Kidney epithelial cell (primary cell): ENCODE results near the gene B3GNT5. TPM values are rescaled to one million over a fixed set of nuclear protein-coding genes. Genes with fewer than 3 reads are reported as not detected.

Source experiments
- DNase-seq: peaks from one replicate; pipeline ENCODE4 v3.0.0-alpha.2; 2010; ENCODE audit warnings: low read depth
- H3K27me3 ChIP-seq: 2 replicates; pipeline ENCODE4 v1.6.0; 2011; ENCODE audit warnings: low read length; ENCODE audit not compliant: control insufficient read depth, insufficient read depth
- H3K36me3 ChIP-seq: 2 replicates; pipeline ENCODE4 v1.5.1; 2011; ENCODE audit warnings: low read length; ENCODE audit not compliant: control insufficient read depth, insufficient read depth
- H3K4me3 ChIP-seq: 2 replicates; pipeline ENCODE4 v1.5.1; 2011; ENCODE audit warnings: low read depth, mild to moderate bottlenecking, control low read depth, low read length
- CTCF ChIP-seq: IDR thresholded peaks from 2 replicates; pipeline ENCODE4 v1.5.1; 2011; ENCODE audit warnings: mild to moderate bottlenecking, moderate library complexity, low read length, control low read depth, inconsistent platforms; ENCODE audit not compliant: insufficient read depth, poor library complexity, severe bottlenecking
- total RNA-seq: library from RNA; depleted of rRNA; stranded (reverse); fragments of >200 nt; gene quantifications from 2 replicates; pipeline ENCODE4 v1.2.3, GENCODE V29; 2015

The B3GNT5 gene
- total RNA-seq, 1 donor from 2014 or later = 27.6 TPM

- no peaks in the 10 kb centered on the region for H3K27me3 ChIP-seq
- no peak for DNase-seq
- H3K36me3 ChIP-seq = no peaks in the 10 kb centered on the region
- H3K4me3 ChIP-seq = no peak overlapping the region
- no peak for TF ChIP-seq CTCF
Observed at GRCh38 chr3:183284570-183284969, 31.5 kb downstream of the B3GNT5 start.

GRCh38 chr3:183285318-183285717 lies 32.3 kb downstream of the B3GNT5 start:
- no peak overlapping the region for H3K4me3 ChIP-seq
- no peaks in the 10 kb centered on the region for H3K36me3 ChIP-seq
- TF ChIP-seq CTCF = no peak
- no peaks in the 10 kb centered on the region for H3K27me3 ChIP-seq
- DNase-seq = no peak

GRCh38 chr3:183285828-183286457 lies 32.9 kb downstream of the B3GNT5 start:
- Histone ChIP-seq H3K36me3 (no peaks in the 10 kb centered on the region), H3K27me3 (no peaks in the 10 kb centered on the region), H3K4me3 (no peak overlapping the region)
- TF ChIP-seq CTCF = no peak
- peak; percentile 96 for DNase-seq

DNA sequence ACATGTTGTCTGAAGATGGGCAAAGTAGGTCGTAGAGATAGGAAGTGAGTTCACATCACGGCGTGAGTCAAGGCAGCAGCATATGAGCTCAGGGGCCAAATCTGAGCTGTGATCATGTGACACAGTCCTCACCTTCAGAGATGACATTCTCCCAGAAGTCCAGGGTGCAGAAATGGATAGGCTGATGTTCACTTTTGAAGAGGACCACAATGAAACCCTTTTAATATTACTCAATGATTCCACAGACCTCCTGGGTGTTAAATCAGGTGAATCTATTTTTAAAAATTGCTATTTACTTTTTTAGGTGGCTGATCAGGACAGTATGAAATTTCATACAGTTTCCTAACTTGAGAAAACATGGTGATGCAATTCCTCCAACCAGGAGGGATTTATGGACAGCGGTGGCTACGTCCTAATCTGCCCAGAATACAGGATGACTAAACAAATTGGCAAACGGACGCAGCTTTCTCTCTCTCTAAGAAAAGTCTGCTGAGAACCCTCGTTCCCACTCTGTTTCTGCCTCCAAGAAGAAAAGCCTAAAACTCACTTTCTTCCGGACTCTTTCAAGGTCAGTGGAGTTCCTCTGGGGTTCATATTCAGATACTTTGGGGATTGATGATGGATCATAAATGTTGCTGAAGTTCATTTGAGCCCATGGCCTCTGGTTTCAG lies 34.4 kb downstream of the B3GNT5 start:
- no peak for TF ChIP-seq CTCF
- no peaks in the 10 kb centered on the region for H3K27me3 ChIP-seq
- no peak for DNase-seq
- H3K36me3 ChIP-seq = no peaks in the 10 kb centered on the region
- no peak overlapping the region for H3K4me3 ChIP-seq

- no peaks in the 10 kb centered on the region for H3K36me3 ChIP-seq
- H3K4me3 ChIP-seq = no peak overlapping the region
- DNase-seq = no peak
- no peak for TF ChIP-seq CTCF
- H3K27me3 ChIP-seq = no peaks in the 10 kb centered on the region
Observed at GRCh38 chr3:183288117-183288516, 35.1 kb downstream of the B3GNT5 start.

DNA sequence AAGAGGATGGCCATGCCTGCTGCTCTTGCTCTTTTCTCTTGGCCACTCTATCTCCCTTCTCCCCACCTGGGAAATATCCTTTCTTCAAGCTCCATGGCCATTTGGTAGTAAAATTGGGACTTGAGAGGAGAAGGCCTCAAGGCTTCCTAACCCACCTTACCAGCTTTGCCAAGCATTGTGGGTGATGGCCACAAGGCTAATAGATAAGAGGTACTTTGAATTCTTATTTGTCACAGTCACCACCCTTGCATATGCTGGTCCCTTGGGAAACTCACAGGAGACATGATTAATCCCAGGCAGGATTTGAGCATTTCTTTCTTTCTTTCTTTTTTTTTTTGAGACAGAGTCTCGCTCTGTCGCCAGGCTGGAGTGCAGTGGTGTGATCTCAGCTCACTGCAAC lies 37.2 kb downstream of the B3GNT5 start:
- DNase-seq = no peak
- Histone ChIP-seq H3K27me3 (no peaks in the 10 kb centered on the region), H3K36me3 (no peaks in the 10 kb centered on the region), H3K4me3 (no peak overlapping the region)
- TF ChIP-seq CTCF = no peak
